ENCODE data around the gene PHF5A.

PHF5A gene

GRCh38 chr22:41411021-41411851 is 57.3 kb downstream of the PHF5A start:
- DNase-seq = peak in 1 of 2 experiments; percentile 24

- DNase-seq = no peak
These were observed 58.2 kb downstream of the PHF5A start for GRCh38 chr22:41410311-41410751.
